Stomach (tissue), 9 donors: ENCODE measurements around the gene CX3CL1. TPM values are rescaled to one million over a fixed set of nuclear protein-coding genes. Genes with fewer than 3 reads are reported as not detected.

Experiments used
- DNase-seq, 2 donors: peaks; one replicate each; pipeline versions ENCODE4 v3.0.0 to v3.0.0-alpha.2; 2013 to 2019
- H3K27ac ChIP-seq, 5 donors: fragments of 200-600 bp in 4 of 5; sonication (generic) in 4 of 5; one replicate each; pipeline ENCODE4 v1.5.1; 2013 to 2019; ENCODE audit warnings: mild to moderate bottlenecking in 1 of 5, moderate library complexity in 1 of 5
- H3K27me3 ChIP-seq, 3 donors: fragments of 200-600 bp; sonication (generic); one replicate each; pipeline ENCODE4 v1.5.1; 2017 to 2019; ENCODE audit warnings: mixed run types in 1 of 3
- H3K36me3 ChIP-seq, 4 donors: fragments of 200-600 bp; sonication (generic); 1 replicate in 3 of 4; 2 replicates in 1 of 4; pipeline ENCODE4 v1.5.1; 2016 to 2019
- H3K4me1 ChIP-seq, 4 donors: fragments of 200-600 bp; sonication (generic); one replicate each; pipeline ENCODE4 v1.5.1; 2016 to 2019
- H3K4me3 ChIP-seq, 4 donors: fragments of 200-600 bp; sonication (generic) in 3 of 4; one replicate each; pipeline ENCODE4 v1.5.1; 2016 to 2019; ENCODE audit warnings: mild to moderate bottlenecking in 1 of 4
- H3K9me3 ChIP-seq, 4 donors: fragments of 200-600 bp; sonication (generic); one replicate each; pipeline ENCODE4 v1.5.1; 2016 to 2019
- POLR2AphosphoS5 ChIP-seq, 3 donors: sonication (generic); formaldehyde crosslinking; IDR thresholded peaks; one replicate each; pipeline ENCODE4 v1.6.1; 2016; ENCODE audit warnings: antibody characterized with exemption in 3 of 3
- WGBS, 5 donors: extraction: QIAGEN DNeasy Blood & Tissue Kit in 3 of 5; methylation state at CpG; one replicate each; pipeline versions ENCODE4 v1.1.5 to v1.1.7; 2013 to 2018; 5-methylcytosine and 5-hydroxymethylcytosine counted together
- intact Hi-C: fragments of 100-400 bp; cut with DNase I; formaldehyde crosslinking; loops from one replicate; pipeline ENCODE4 v1.15.1; 2023; ENCODE audit warnings: low total_unique reads
- polyA plus RNA-seq, 3 donors: library from polyadenylated mRNA; stranded (reverse); fragments of 200-250 nt; gene quantifications; one replicate each; pipeline ENCODE4 v1.2.3, GENCODE V29; 2013
- small RNA-seq, 4 donors: library from RNA; depleted of rRNA; stranded (forward); fragments of <200 nt; gene quantifications; one replicate each; pipeline ENCODE3, GENCODE V24; 2016
- total RNA-seq, 5 donors: library from RNA; depleted of rRNA; stranded (reverse); fragments of >200 nt; gene quantifications; one replicate each; pipeline versions ENCODE4 v1.1.0 to v1.2.3, GENCODE V29; 2014 to 2016
- donor health status: healthy with polysubstance abuse.
- donor health status: Bipolar disorder and iron deficiency.
- donor health status: healthy.

Gene CX3CL1
- total and polyA plus RNA-seq, 8 donors, result 1.3 to 43.8 (median 6.7) TPM; not detected in 2

DNA sequence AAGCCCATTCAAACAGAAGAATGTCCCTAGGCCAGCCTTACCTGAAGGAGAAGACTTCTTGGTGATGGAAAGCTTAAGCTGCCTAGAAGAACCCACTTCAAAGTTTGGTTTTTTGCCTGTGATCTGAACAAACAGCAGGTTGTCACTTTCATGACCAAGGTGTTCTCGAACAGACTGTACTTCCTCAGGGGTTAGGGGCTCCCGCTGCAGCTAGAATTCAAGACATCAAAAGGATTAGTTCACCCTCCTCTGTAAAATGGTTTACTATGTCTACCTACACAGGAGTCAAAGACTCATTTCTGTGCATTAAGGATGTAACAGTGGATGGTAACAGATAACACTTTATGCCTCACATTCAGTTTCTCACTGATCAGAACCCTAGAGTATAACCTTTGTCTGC lies 61.7 kb downstream of the CX3CL1 start:
- no peak for DNase-seq
- no peak for TF ChIP-seq POLR2AphosphoS5 (IDR thresholded peaks at IDR 0.05)
- intact Hi-C loops, result no loop called here
- WGBS, 5 donors, result 93 to 97% (median 94%) methylated on average over 2 of the region's 2 CpGs
- no peaks in the 10 kb centered on the region for H3K9me3 ChIP-seq
- peaks cover 82 to 100% (median 98%) of the 10 kb centered on the region in 4 donors for H3K36me3 ChIP-seq
- no peak overlapping the region for H3K4me3 ChIP-seq
- peaks cover 0 to 10% (median 3%) of the 10 kb centered on the region in 4 donors for H3K4me1 ChIP-seq
- no peaks in the 10 kb centered on the region for H3K27me3 ChIP-seq
- no peak overlapping the region for H3K27ac ChIP-seq

Small RNA genes lying within 50 kb of the gene (small RNA-seq; reads per million reads assigned to genes)
- gene AC108081.1, result 0 reads per million in 4 donors

Other genes with a start within 250 kb of the CX3CL1 start
- gene PSME3IP1, start 186.5 kb upstream of the CX3CL1 start, total RNA-seq, result 100 to 1,000 TPM in 1 of 5 donors, 10 to 100 TPM in 4; 52.7 to 104 (median 91.0) TPM
- 10 to 100 TPM; 37.4 to 64.3 (median 51.5) TPM for gene PSME3IP1, start 186.5 kb upstream of the CX3CL1 start, polyA plus RNA-seq
- gene RSPRY1, start 186.2 kb upstream of the CX3CL1 start, total RNA-seq, result 100 to 1,000 TPM in 1 of 5 donors, 10 to 100 TPM in 3, 1 to 10 TPM in 1; 5.5 to 110 (median 46.2) TPM
- gene RSPRY1, start 186.2 kb upstream of the CX3CL1 start, polyA plus RNA-seq, result 10 to 100 TPM in 1 of 3 donors, 1 to 10 TPM in 2; 8.6 to 13.7 (median 8.8) TPM
- 10 to 100 TPM; 15.6 to 61.6 (median 46.7) TPM for gene ARL2BP, start 127.2 kb upstream of the CX3CL1 start, total RNA-seq
- gene ARL2BP, start 127.2 kb upstream of the CX3CL1 start, polyA plus RNA-seq, result 10 to 100 TPM; 24.0 to 46.6 (median 39.8) TPM
- 100 to 1,000 TPM in 2 of 5 donors, 10 to 100 TPM in 3; 27.4 to 190 (median 59.1) TPM for gene PLLP, start 87.8 kb upstream of the CX3CL1 start, total RNA-seq
- 10 to 100 TPM; 39.0 to 46.6 (median 43.7) TPM for gene PLLP, start 87.8 kb upstream of the CX3CL1 start, polyA plus RNA-seq
- under 1 TPM in 1 of 5 donors, not detected in 4; 0.37 TPM for gene CCL22, start 13.7 kb upstream of the CX3CL1 start, total RNA-seq
- under 1 TPM; 0.12 to 0.45 (median 0.15) TPM for gene CCL22, start 13.7 kb upstream of the CX3CL1 start, polyA plus RNA-seq
- not detected for gene CCL17, start 32.3 kb downstream of the CX3CL1 start, total RNA-seq
- gene CCL17, start 32.3 kb downstream of the CX3CL1 start, polyA plus RNA-seq, result 1 to 10 TPM in 1 of 3 donors, not detected in 2; 3.9 TPM
- gene CIAPIN1, start 74.9 kb downstream of the CX3CL1 start, total RNA-seq, result 100 to 1,000 TPM in 1 of 5 donors, 10 to 100 TPM in 4; 14.0 to 146 (median 37.7) TPM
- gene CIAPIN1, start 74.9 kb downstream of the CX3CL1 start, polyA plus RNA-seq, result 10 to 100 TPM; 18.6 to 35.9 (median 29.6) TPM
- 100 to 1,000 TPM in 1 of 5 donors, 10 to 100 TPM in 4; 40.6 to 108 (median 58.9) TPM for gene COQ9, start 75.0 kb downstream of the CX3CL1 start, total RNA-seq
- 10 to 100 TPM; 56.4 to 79.3 (median 74.5) TPM for gene COQ9, start 75.0 kb downstream of the CX3CL1 start, polyA plus RNA-seq
- gene POLR2C, start 90.2 kb downstream of the CX3CL1 start, total RNA-seq, result 100 to 1,000 TPM in 2 of 5 donors, 10 to 100 TPM in 3; 60.0 to 162 (median 84.4) TPM
- 10 to 100 TPM; 31.8 to 56.1 (median 48.9) TPM for gene POLR2C, start 90.2 kb downstream of the CX3CL1 start, polyA plus RNA-seq
- gene DOK4, start 114.0 kb downstream of the CX3CL1 start, total RNA-seq, result 10 to 100 TPM; 11.2 to 51.0 (median 23.9) TPM
- gene DOK4, start 114.0 kb downstream of the CX3CL1 start, polyA plus RNA-seq, result 10 to 100 TPM; 21.5 to 55.9 (median 44.6) TPM
- gene CCDC102A, start 164.1 kb downstream of the CX3CL1 start, total RNA-seq, result 10 to 100 TPM in 2 of 5 donors, 1 to 10 TPM in 2, not detected in 1; 1.7 to 14.5 (median 6.9) TPM
- gene CCDC102A, start 164.1 kb downstream of the CX3CL1 start, polyA plus RNA-seq, result 1 to 10 TPM; 2.3 to 6.5 (median 4.1) TPM
- gene ADGRG5, start 170.2 kb downstream of the CX3CL1 start, total RNA-seq, result 1 to 10 TPM in 1 of 5 donors, under 1 TPM in 2, not detected in 2; under 0.01 to 1.4 (median 0.18) TPM
- under 1 TPM; 0.19 to 0.80 (median 0.76) TPM for gene ADGRG5, start 170.2 kb downstream of the CX3CL1 start, polyA plus RNA-seq